Fibroblast of villous mesenchyme (primary cell): Measurements from ENCODE around the gene VPS13D. TPM values are rescaled to one million over a fixed set of nuclear protein-coding genes. Genes with fewer than 3 reads are reported as not detected.

Source experiments
- DNase-seq: peaks from one replicate; pipeline ENCODE4 v3.0.0-alpha.2; 2010; ENCODE audit warnings: low read depth
- H3K4me3 ChIP-seq: 2 replicates; pipeline ENCODE4 v1.5.1; 2011; ENCODE audit warnings: low read depth, mild to moderate bottlenecking, low read length
- total RNA-seq: library from RNA; depleted of rRNA; stranded (reverse); fragments of >200 nt; gene quantifications from 2 replicates; pipeline ENCODE4 v1.2.3, GENCODE V29; 2012
- TF ChIP-seq, protein P1 (sequence below): IDR thresholded peaks from 2 replicates; pipeline ENCODE4 v1.5.1; 2012; ENCODE audit warnings: low read depth, mild to moderate bottlenecking, low read length; ENCODE audit not compliant: insufficient read depth

The VPS13D gene
- total RNA-seq, 1 donor = 55.3 TPM

DNA sequence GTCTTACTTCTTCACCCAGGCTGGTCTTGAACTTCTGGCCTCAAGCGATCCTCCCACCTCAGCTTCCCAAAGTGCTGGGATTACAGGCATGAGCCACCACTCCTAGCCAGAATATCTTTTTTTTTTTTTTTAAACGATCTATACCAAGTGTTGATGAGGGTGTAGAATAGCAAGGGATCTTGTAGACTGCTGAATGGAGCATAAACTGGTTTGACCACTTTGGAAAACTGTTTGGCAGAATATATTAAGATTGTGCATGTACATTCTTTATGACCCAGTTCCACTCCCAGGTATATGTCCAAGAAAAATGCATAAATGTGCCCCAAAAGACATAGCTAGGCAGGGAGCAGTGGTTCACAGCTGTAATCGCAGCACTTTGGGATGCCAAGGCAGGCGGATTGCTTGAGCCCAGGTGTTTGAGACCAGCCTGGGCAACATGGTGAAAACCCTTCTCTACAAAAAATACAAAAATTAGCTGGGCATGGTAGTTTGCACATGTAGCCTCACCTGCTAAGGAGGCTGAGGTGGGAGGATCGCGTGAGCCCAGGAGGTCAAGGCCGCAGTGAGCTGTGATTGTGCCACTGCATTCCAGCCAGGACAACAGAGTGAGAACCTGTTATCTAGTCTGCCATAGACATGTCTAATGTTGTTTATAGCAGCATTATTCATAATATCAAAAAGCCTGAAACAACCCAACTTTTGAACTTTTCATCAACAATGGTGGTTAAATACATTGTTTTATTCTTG lies 184.0 kb downstream of the VPS13D start:
- TF ChIP-seq, protein P1, sequence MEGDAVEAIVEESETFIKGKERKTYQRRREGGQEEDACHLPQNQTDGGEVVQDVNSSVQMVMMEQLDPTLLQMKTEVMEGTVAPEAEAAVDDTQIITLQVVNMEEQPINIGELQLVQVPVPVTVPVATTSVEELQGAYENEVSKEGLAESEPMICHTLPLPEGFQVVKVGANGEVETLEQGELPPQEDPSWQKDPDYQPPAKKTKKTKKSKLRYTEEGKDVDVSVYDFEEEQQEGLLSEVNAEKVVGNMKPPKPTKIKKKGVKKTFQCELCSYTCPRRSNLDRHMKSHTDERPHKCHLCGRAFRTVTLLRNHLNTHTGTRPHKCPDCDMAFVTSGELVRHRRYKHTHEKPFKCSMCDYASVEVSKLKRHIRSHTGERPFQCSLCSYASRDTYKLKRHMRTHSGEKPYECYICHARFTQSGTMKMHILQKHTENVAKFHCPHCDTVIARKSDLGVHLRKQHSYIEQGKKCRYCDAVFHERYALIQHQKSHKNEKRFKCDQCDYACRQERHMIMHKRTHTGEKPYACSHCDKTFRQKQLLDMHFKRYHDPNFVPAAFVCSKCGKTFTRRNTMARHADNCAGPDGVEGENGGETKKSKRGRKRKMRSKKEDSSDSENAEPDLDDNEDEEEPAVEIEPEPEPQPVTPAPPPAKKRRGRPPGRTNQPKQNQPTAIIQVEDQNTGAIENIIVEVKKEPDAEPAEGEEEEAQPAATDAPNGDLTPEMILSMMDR = no peak
- no peak for DNase-seq
- no peak overlapping the region for H3K4me3 ChIP-seq

DNA sequence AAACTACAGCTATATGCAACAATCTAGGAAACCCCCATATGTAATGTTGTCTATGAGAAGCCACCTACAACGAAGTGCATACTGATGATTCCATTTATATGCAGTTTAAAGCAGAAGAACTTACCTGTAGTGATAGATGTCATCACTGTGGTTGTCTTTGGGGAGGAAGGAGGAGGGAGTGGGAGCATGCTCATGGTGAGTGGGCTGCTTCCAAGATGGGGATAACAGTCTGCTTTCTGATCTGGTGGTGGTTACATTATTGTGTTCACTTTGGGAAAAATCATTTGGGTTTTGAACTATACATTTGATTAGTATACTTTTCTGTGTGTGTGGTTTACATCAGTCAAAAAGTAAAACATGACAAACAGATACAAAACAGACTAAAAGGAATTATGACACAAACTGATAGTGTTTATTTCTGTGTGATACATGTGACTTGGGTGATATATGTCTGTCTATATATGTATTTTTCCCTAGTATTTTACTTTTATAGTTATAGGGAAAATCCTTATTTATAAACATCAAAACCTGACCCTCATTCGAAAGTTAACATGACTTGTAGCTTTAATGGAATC lies 184.7 kb downstream of the VPS13D start:
- TF ChIP-seq, protein P1 = no peak
- DNase-seq = no peak

DNA sequence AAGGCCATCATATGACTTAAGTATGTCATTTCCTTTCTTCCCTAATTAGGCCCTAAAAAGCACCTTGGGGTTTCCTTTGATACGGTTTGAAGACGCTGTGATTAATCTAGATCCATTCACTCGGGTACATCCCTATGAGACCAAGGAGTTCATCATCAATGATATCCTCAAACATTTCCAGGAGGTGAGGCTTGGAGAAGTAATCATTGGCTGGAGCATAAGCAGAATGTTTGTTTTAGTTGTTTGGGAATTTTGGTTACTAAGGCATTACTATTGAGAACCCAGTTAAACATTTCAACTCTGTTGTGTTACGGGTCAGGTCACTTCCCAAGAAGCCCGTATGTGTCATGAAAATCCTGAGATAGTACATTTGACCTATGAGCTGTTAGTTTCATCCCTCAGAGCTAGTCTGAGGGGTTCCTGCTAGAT lies 185.2 kb downstream of the VPS13D start:
- peak; percentile 81 for DNase-seq
- H3K4me3 ChIP-seq = no peak overlapping the region
- TF ChIP-seq, protein P1 = no peak

More for the DNA sequence above, 184.7 kb downstream of the VPS13D start:
- H3K4me3 ChIP-seq = no peak overlapping the region

DNA sequence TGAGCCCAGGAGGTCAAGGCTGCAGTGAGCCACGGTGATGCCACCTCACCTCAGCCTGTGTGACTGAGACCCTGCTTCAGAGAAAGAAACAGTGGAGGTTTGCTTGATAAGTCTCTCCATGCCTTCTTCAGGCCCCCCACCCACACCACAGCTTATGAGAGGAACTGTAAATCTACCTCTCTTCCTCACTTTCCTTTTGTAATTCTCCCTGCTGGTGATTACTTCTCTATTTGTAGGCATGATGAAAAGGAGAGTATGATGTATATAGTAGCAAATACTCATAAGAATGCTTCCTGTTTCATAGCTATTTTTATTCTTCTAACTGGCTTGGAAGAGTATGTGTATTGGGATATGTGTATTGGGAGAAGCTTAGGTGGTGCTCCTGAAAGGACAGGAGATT lies 186.3 kb downstream of the VPS13D start:
- DNase-seq = no peak
- H3K4me3 ChIP-seq = no peak overlapping the region
- TF ChIP-seq, protein P1 = no peak

DNA sequence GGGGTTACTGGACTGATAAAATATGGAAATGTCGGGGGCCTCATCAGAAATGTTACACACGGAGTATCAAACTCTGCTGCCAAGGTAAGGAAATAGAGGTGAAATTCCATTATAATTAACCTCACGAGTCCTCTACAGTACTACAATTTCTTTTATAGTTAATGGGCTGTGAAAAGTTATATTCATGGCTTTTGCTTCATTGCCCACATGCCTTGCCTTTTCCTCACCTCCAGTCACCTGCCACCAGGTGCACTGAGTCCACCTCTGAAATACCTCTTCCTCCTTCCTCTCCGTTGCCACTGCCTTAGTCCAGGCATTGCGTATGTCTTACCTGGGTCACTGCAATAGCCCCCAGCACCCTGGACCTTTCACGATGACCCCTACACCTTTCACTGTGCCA lies 186.9 kb downstream of the VPS13D start:
- DNase-seq = no peak
- no peak overlapping the region for H3K4me3 ChIP-seq
- TF ChIP-seq, protein P1 = no peak

DNA sequence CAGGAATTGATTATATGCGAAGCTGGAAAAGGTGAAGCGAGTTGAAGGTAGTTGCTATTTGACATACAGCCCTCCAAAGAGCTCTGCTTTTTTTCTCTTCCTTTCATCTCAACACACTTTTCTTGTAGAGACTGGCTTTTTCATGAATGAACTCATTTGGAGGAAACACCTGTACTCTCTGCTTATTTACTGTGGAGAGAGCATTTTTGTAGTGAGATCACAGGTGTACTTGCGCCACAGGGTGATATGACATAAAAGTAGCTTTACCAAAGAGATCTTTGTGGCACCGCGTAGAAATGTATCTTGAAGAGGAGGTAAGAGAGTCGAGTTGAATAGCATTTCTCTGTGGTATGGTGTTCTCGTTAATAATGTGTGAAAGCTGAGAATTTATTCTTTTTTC lies 187.6 kb downstream of the VPS13D start:
- H3K4me3 ChIP-seq = no peak overlapping the region
- TF ChIP-seq, protein P1 = no peak
- no peak for DNase-seq

DNA sequence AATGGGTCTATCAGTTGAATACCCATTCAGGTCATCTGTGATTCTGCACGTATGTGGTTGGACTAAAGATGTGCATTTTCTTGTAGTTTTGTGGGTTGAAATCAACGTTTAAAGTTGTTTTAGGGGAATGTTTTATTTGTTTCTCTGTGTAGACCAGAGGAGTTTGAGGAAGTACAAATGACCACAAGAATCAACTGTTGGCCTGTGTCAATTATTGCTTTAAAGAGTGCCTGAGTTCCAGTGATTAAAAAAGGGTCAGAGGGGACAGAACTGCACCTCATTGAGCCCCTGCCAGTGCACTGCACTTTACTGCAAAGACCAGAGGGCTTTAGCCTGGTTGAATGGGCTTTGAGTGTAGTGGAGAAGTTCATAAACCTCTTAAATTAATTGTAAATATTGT lies 190.3 kb downstream of the VPS13D start:
- no peak overlapping the region for H3K4me3 ChIP-seq
- DNase-seq = no peak
- TF ChIP-seq, protein P1 = no peak
